ENCODE measurements around the gene SLC25A15.

SLC25A15 gene

DNA sequence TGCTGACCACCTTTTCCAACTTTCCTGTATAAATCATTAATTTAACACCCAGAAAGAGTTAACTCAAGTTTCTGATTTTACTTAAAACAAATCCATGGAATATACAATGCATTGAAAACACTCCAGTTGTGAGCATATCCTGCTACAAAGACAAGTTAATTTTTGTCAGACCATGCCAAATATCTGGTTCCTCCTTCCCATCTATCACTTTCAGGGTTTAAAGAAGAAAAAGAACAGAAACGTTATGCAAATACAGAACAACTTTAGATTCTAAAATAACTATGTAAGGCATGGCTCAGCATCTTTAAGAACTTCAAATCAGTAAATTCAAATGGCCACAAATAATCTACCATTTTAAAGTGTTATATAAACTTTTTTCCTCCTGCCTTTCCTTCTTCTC lies 33.4 kb upstream of the SLC25A15 start:
- H3K36me3 ChIP-seq (ENCODE audit: insufficient read depth, low read length), result peaks cover 74% of the 10 kb centered on the region
- H4K20me1 ChIP-seq (ENCODE audit: insufficient read depth, low read length), result no peaks in the 10 kb centered on the region
- no peaks in the 10 kb centered on the region for H3K27me3 ChIP-seq (ENCODE audit: insufficient read depth, low read length)
- no peaks in the 10 kb centered on the region for H3K9me2 ChIP-seq (ENCODE audit: low read depth, low read length)
- peak overlapping the region; percentile 29; the same call in 1 of the 2 replicates for H3K4me2 ChIP-seq (ENCODE audit: low read length)
- H3F3A ChIP-seq (ENCODE audit: insufficient read depth, low read length), result no peaks in the 10 kb centered on the region; the same call in 1 of the 2 replicates
- H3K9ac ChIP-seq (ENCODE audit: low read length), result no peak overlapping the region
- no peak overlapping the region for H3K4me3 ChIP-seq (ENCODE audit: low read depth, low read length, poor library complexity, severe bottlenecking)
- H3K9me3 ChIP-seq (ENCODE audit: low read length), result no peaks in the 10 kb centered on the region
- TF ChIP-seq, protein P1, sequence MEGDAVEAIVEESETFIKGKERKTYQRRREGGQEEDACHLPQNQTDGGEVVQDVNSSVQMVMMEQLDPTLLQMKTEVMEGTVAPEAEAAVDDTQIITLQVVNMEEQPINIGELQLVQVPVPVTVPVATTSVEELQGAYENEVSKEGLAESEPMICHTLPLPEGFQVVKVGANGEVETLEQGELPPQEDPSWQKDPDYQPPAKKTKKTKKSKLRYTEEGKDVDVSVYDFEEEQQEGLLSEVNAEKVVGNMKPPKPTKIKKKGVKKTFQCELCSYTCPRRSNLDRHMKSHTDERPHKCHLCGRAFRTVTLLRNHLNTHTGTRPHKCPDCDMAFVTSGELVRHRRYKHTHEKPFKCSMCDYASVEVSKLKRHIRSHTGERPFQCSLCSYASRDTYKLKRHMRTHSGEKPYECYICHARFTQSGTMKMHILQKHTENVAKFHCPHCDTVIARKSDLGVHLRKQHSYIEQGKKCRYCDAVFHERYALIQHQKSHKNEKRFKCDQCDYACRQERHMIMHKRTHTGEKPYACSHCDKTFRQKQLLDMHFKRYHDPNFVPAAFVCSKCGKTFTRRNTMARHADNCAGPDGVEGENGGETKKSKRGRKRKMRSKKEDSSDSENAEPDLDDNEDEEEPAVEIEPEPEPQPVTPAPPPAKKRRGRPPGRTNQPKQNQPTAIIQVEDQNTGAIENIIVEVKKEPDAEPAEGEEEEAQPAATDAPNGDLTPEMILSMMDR (IDR thresholded peaks at IDR 0.05; ENCODE audit: low read length), result no peak
- no peak overlapping the region for H2AFZ ChIP-seq (ENCODE audit: low read length)
- H3K27ac ChIP-seq (ENCODE audit: low read depth, low read length, poor library complexity, severe bottlenecking), result peak overlapping the region; percentile 64
- H3K79me2 ChIP-seq (ENCODE audit: insufficient read depth, low read length), result no peaks in the 10 kb centered on the region
- H3K4me1 ChIP-seq (ENCODE audit: insufficient read depth, low read length, severe bottlenecking), result peaks cover 44% of the 10 kb centered on the region

DNA sequence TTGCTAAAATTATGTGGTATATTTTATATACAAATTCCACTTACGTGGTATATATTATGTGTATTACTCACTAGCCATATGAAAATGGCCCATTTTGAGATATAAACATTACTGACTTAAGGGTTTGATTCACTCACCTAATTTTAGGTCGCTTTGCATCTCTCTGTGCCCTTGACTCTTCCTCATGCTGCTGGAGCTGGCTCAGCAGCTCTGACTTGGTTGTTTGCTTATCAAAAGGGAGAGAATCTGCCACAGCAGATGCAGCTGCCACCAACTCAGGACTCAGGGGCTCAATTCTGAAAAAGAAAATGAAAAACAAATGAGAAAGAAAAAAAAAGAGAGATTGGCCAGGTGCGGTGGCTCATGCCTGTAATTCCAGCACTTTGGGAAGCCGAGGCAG lies 30.6 kb upstream of the SLC25A15 start:
- H3K27ac ChIP-seq (ENCODE audit: low read depth, low read length, poor library complexity, severe bottlenecking), result peak overlapping the region; percentile 71
- no peak overlapping the region for H3K4me2 ChIP-seq (ENCODE audit: low read length)
- H3K9ac ChIP-seq (ENCODE audit: low read length), result no peak overlapping the region
- no peaks in the 10 kb centered on the region for H4K20me1 ChIP-seq (ENCODE audit: insufficient read depth, low read length)
- no peaks in the 10 kb centered on the region; the same call in 1 of the 2 replicates for H3F3A ChIP-seq (ENCODE audit: insufficient read depth, low read length)
- no peaks in the 10 kb centered on the region for H3K9me2 ChIP-seq (ENCODE audit: low read depth, low read length)
- H2AFZ ChIP-seq (ENCODE audit: low read length), result no peak overlapping the region
- peaks cover 65% of the 10 kb centered on the region for H3K36me3 ChIP-seq (ENCODE audit: insufficient read depth, low read length)
- H3K79me2 ChIP-seq (ENCODE audit: insufficient read depth, low read length), result no peaks in the 10 kb centered on the region
- no peak overlapping the region for H3K4me3 ChIP-seq (ENCODE audit: low read depth, low read length, poor library complexity, severe bottlenecking)
- peaks cover 44% of the 10 kb centered on the region for H3K4me1 ChIP-seq (ENCODE audit: insufficient read depth, low read length, severe bottlenecking)
- H3K9me3 ChIP-seq (ENCODE audit: low read length), result no peaks in the 10 kb centered on the region
- no peaks in the 10 kb centered on the region for H3K27me3 ChIP-seq (ENCODE audit: insufficient read depth, low read length)
- no peak for TF ChIP-seq EZH2 (IDR thresholded peaks at IDR 0.05; ENCODE audit: borderline replicate concordance, low read length)
- TF ChIP-seq, protein P1 (IDR thresholded peaks at IDR 0.05; ENCODE audit: low read length), result no peak

DNA sequence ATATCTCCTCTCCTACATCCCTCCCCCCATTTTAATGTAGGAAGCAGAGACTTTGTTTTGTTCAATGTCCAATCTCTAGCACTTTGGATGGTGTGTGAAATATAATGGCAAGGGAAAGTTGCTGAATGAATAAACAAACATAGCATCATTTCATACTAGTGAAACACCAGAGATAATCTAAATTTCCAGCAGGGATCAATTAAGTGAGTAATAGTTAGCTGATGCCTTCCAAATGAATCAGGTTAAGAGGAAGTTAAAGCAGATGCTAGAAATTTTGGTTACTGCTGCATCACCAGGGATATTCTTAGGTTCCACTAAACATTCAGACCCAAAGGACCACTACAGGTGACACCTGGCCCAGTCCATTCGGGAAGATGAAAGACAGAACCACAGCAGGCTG lies 26.6 kb upstream of the SLC25A15 start:
- no peak for TF ChIP-seq EZH2 (IDR thresholded peaks at IDR 0.05; ENCODE audit: borderline replicate concordance, low read length)
- TF ChIP-seq, protein P1 (IDR thresholded peaks at IDR 0.05; ENCODE audit: low read length), result no peak
- no peak overlapping the region for H3K9ac ChIP-seq (ENCODE audit: low read length)
- no peaks in the 10 kb centered on the region for H3K9me2 ChIP-seq (ENCODE audit: low read depth, low read length)
- no peak overlapping the region for H3K4me2 ChIP-seq (ENCODE audit: low read length)
- peak overlapping the region; percentile 33 for H3K27ac ChIP-seq (ENCODE audit: low read depth, low read length, poor library complexity, severe bottlenecking)
- no peak overlapping the region for H2AFZ ChIP-seq (ENCODE audit: low read length)
- no peaks in the 10 kb centered on the region for H4K20me1 ChIP-seq (ENCODE audit: insufficient read depth, low read length)
- H3K36me3 ChIP-seq (ENCODE audit: insufficient read depth, low read length), result peaks cover 59% of the 10 kb centered on the region
- H3K4me1 ChIP-seq (ENCODE audit: insufficient read depth, low read length, severe bottlenecking), result peaks cover 21% of the 10 kb centered on the region
- no peaks in the 10 kb centered on the region for H3K27me3 ChIP-seq (ENCODE audit: insufficient read depth, low read length)
- no peaks in the 10 kb centered on the region for H3K9me3 ChIP-seq (ENCODE audit: low read length)
- no peak overlapping the region for H3K4me3 ChIP-seq (ENCODE audit: low read depth, low read length, poor library complexity, severe bottlenecking)
- no peaks in the 10 kb centered on the region for H3K79me2 ChIP-seq (ENCODE audit: insufficient read depth, low read length)
- H3F3A ChIP-seq (ENCODE audit: insufficient read depth, low read length), result peaks cover 2% of the 10 kb centered on the region; the same call in 1 of the 2 replicates
